Liver (tissue), 9 donors: ENCODE measurements around the gene KLF15. TPM values are rescaled to one million over a fixed set of nuclear protein-coding genes. Genes with fewer than 3 reads are reported as not detected.

Source experiments
- DNase-seq: peaks from one replicate; pipeline ENCODE4 v3.0.0-alpha.2; 2017; ENCODE audit warnings: low spot score
- H3K27ac ChIP-seq, 2 donors: one replicate each; pipeline ENCODE4 v1.7.0; 2013; ENCODE audit warnings: inconsistent platforms in 2 of 2, low read length in 2 of 2, control low read depth in 1 of 2, low read depth in 1 of 2, mild to moderate bottlenecking in 1 of 2
- H3K27me3 ChIP-seq, 4 donors: one replicate each; pipeline versions ENCODE4 v1.6.1 to v1.7.0; 2013; ENCODE audit warnings: low read length in 3 of 4, inconsistent platforms in 1 of 4, mild to moderate bottlenecking in 1 of 4, moderate library complexity in 1 of 4; ENCODE audit not compliant: control insufficient read depth in 4 of 4, insufficient read depth in 4 of 4
- H3K36me3 ChIP-seq, 4 donors: one replicate each; pipeline versions ENCODE4 v1.6.1 to v1.7.0; 2013; ENCODE audit warnings: low read length in 3 of 4, mild to moderate bottlenecking in 3 of 4, low read depth in 1 of 4, moderate library complexity in 1 of 4; ENCODE audit not compliant: control insufficient read depth in 4 of 4, insufficient read depth in 3 of 4
- H3K4me1 ChIP-seq, 4 donors: one replicate each; pipeline versions ENCODE4 v1.6.1 to v1.7.0; 2013; ENCODE audit warnings: low read length in 3 of 4, mild to moderate bottlenecking in 3 of 4, moderate library complexity in 1 of 4; ENCODE audit not compliant: control insufficient read depth in 4 of 4, insufficient read depth in 4 of 4
- H3K4me3 ChIP-seq, 3 donors: one replicate each; pipeline versions ENCODE4 v1.6.1 to v1.7.0; 2013; ENCODE audit warnings: low read length in 3 of 3, control low read depth in 1 of 3, low read depth in 1 of 3, mild to moderate bottlenecking in 1 of 3
- H3K9ac ChIP-seq, 2 donors: one replicate each; pipeline ENCODE4 v1.7.0; 2013; ENCODE audit warnings: low read length in 2 of 2, mild to moderate bottlenecking in 2 of 2, moderate library complexity in 2 of 2, control low read depth in 1 of 2, low read depth in 1 of 2
- H3K9me3 ChIP-seq, 4 donors: one replicate each; pipeline versions ENCODE4 v1.6.1 to v1.7.0; 2013; ENCODE audit warnings: low read length in 3 of 4; ENCODE audit not compliant: control insufficient read depth in 4 of 4
- EGR1 ChIP-seq, 2 donors: IDR thresholded peaks; 2 replicates each; pipeline ENCODE4 v1.6.1; 2016 to 2018; ENCODE audit warnings: antibody characterized with exemption in 2 of 2, low read depth in 2 of 2
- FOXA1 ChIP-seq: IDR thresholded peaks from 2 replicates; pipeline ENCODE4 v1.6.1; 2016; ENCODE audit warnings: antibody characterized with exemption
- FOXA2 ChIP-seq: IDR thresholded peaks from 2 replicates; pipeline ENCODE4 v1.6.1; 2016; ENCODE audit warnings: antibody characterized with exemption
- GABPA ChIP-seq, 2 donors: IDR thresholded peaks in 1 of 2; conservative IDR thresholded peaks in 1 of 2; 2 replicates each; pipeline ENCODE4 v1.6.1; 2016; ENCODE audit warnings: antibody characterized with exemption in 2 of 2, mild to moderate bottlenecking in 1 of 2, moderate library complexity in 1 of 2
- HNF4A ChIP-seq, 2 donors: conservative IDR thresholded peaks; 2 replicates each; pipeline ENCODE4 v1.6.1; 2016; ENCODE audit warnings: antibody characterized with exemption in 2 of 2, mild to moderate bottlenecking in 2 of 2
- HNF4G ChIP-seq: IDR thresholded peaks from 2 replicates; pipeline ENCODE4 v1.6.1; 2016; ENCODE audit warnings: antibody characterized with exemption
- JUND ChIP-seq, 2 donors: IDR thresholded peaks; 2 replicates each; pipeline ENCODE4 v1.6.1; 2016; ENCODE audit warnings: antibody characterized with exemption in 2 of 2
- NR2F2 ChIP-seq: IDR thresholded peaks from 2 replicates; pipeline ENCODE4 v1.6.1; 2016; ENCODE audit warnings: antibody characterized with exemption
- RAD21 ChIP-seq, 2 donors: IDR thresholded peaks; 2 replicates each; pipeline ENCODE4 v1.6.1; 2016; ENCODE audit warnings: antibody characterized with exemption in 2 of 2, mild to moderate bottlenecking in 2 of 2
- RXRA ChIP-seq, 2 donors: IDR thresholded peaks; 2 replicates each; pipeline ENCODE4 v1.6.1; 2017 to 2018; ENCODE audit warnings: antibody characterized with exemption in 2 of 2, mild to moderate bottlenecking in 1 of 2
- SP1 ChIP-seq: IDR thresholded peaks from 2 replicates; pipeline ENCODE4 v1.6.1; 2018; ENCODE audit warnings: antibody characterized with exemption, mild to moderate bottlenecking
- TAF1 ChIP-seq: conservative IDR thresholded peaks from 2 replicates; pipeline ENCODE4 v1.6.1; 2016; ENCODE audit warnings: antibody characterized with exemption, mild to moderate bottlenecking
- YY1 ChIP-seq: IDR thresholded peaks from 2 replicates; pipeline ENCODE4 v1.6.1; 2016; ENCODE audit warnings: antibody characterized with exemption, mild to moderate bottlenecking
- WGBS: extraction: QIAGEN DNeasy Blood & Tissue Kit; methylation state at CpG from one replicate; pipeline ENCODE4 v1.1.7; 2013; 5-methylcytosine and 5-hydroxymethylcytosine counted together
- polyA plus RNA-seq, 2 donors: library from polyadenylated mRNA; stranded (reverse) in 1 of 2; unstranded in 1 of 2; fragments of 200-250 nt in 1 of 2; fragments of >200 nt in 1 of 2; fragmentation: Nextera tagmentation in 1 of 2; extraction: Ambion mirVana in 1 of 2; gene quantifications; one replicate each; pipeline versions ENCODE4 v1.2.1 to v1.2.3, GENCODE V29; 2013 to 2015
- total RNA-seq, 2 donors: library from RNA; depleted of rRNA; stranded (reverse); fragments of >200 nt; gene quantifications; one replicate each; pipeline ENCODE4 v1.2.3, GENCODE V29; 2014
- TF ChIP-seq, protein P1 (sequence below): IDR thresholded peaks from 2 replicates; pipeline ENCODE4 v1.6.1; 2016; ENCODE audit warnings: antibody characterized with exemption
- TF ChIP-seq, protein P2 (sequence below): fragments of 150-350 bp; IDR thresholded peaks from 2 replicates; pipeline ENCODE4 v1.5.1; 2017; ENCODE audit warnings: improper control_type of control experiment, low read depth, low read length; ENCODE audit not compliant: missing input control
- TF ChIP-seq, protein P3 (sequence below): IDR thresholded peaks from 2 replicates; pipeline ENCODE4 v1.6.1; 2016; ENCODE audit warnings: antibody characterized with exemption
- TF ChIP-seq, protein P4 (sequence below): IDR thresholded peaks from 2 replicates; pipeline ENCODE4 v1.6.1; 2016; ENCODE audit warnings: antibody characterized with exemption, mild to moderate bottlenecking
- TF ChIP-seq, protein P5 (sequence below): IDR thresholded peaks from 2 replicates; pipeline ENCODE4 v1.6.1; 2016; ENCODE audit warnings: antibody characterized with exemption
- donor health status: healthy.
- donor health status: healthy.
- donor health status: healthy.
- donor health status: healthy.
- donor health status: healthy.

The KLF15 gene
- total and polyA plus RNA-seq, 4 donors, result 21.4 to 103 (median 49.3) TPM

DNA sequence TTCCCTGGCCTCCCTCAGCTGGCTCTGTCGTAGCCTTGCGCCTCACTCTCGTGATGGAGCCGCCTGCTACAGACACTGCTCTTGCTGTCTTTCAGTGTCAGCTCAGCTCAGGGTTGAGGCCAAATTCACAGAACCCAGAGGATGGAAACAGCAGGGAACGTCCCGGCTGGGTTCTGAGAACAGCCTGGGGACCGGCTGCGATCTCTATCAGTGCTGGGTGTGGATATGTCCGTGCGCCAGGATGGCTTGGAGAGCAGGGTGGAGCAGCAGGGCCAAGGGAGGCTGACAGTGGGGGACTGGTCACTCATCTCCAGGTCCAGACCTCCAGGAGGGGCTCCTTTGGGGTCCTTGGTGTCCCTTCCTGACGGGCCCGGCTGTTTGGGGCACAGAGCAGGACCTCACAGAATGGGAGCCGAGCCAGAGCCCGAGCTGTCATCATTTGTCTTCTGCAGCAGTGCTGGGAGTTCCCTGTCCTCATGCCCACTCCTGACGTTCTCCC, 18.4 kb downstream of the KLF15 start:
- Histone ChIP-seq H3K9ac (no peak overlapping the region), H3K9me3 (no peaks in the 10 kb centered on the region), H3K27ac (peak overlapping the region in 1 of 2 donors; percentile 18), H3K27me3 (no peaks in the 10 kb centered on the region), H3K4me3 (no peak overlapping the region), H3K4me1 (peaks cover 18 to 38% (median 27%) of the 10 kb centered on the region in 4 donors), H3K36me3 (peaks cover 0 to 6% (median under 1%) of the 10 kb centered on the region in 4 donors)
- 65% methylated on average over 15 of the region's 15 CpGs for WGBS
- DNase-seq, result peak; percentile 29
- TF ChIP-seq, protein P1, sequence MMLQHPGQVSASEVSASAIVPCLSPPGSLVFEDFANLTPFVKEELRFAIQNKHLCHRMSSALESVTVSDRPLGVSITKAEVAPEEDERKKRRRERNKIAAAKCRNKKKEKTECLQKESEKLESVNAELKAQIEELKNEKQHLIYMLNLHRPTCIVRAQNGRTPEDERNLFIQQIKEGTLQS, result no peak
- TF ChIP-seq, protein P2, sequence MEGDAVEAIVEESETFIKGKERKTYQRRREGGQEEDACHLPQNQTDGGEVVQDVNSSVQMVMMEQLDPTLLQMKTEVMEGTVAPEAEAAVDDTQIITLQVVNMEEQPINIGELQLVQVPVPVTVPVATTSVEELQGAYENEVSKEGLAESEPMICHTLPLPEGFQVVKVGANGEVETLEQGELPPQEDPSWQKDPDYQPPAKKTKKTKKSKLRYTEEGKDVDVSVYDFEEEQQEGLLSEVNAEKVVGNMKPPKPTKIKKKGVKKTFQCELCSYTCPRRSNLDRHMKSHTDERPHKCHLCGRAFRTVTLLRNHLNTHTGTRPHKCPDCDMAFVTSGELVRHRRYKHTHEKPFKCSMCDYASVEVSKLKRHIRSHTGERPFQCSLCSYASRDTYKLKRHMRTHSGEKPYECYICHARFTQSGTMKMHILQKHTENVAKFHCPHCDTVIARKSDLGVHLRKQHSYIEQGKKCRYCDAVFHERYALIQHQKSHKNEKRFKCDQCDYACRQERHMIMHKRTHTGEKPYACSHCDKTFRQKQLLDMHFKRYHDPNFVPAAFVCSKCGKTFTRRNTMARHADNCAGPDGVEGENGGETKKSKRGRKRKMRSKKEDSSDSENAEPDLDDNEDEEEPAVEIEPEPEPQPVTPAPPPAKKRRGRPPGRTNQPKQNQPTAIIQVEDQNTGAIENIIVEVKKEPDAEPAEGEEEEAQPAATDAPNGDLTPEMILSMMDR, result no peak
- TF ChIP-seq TAF1, result no peak
- TF ChIP-seq, protein P3, sequence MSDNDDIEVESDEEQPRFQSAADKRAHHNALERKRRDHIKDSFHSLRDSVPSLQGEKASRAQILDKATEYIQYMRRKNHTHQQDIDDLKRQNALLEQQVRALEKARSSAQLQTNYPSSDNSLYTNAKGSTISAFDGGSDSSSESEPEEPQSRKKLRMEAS, result no peak
- TF ChIP-seq, protein P4, sequence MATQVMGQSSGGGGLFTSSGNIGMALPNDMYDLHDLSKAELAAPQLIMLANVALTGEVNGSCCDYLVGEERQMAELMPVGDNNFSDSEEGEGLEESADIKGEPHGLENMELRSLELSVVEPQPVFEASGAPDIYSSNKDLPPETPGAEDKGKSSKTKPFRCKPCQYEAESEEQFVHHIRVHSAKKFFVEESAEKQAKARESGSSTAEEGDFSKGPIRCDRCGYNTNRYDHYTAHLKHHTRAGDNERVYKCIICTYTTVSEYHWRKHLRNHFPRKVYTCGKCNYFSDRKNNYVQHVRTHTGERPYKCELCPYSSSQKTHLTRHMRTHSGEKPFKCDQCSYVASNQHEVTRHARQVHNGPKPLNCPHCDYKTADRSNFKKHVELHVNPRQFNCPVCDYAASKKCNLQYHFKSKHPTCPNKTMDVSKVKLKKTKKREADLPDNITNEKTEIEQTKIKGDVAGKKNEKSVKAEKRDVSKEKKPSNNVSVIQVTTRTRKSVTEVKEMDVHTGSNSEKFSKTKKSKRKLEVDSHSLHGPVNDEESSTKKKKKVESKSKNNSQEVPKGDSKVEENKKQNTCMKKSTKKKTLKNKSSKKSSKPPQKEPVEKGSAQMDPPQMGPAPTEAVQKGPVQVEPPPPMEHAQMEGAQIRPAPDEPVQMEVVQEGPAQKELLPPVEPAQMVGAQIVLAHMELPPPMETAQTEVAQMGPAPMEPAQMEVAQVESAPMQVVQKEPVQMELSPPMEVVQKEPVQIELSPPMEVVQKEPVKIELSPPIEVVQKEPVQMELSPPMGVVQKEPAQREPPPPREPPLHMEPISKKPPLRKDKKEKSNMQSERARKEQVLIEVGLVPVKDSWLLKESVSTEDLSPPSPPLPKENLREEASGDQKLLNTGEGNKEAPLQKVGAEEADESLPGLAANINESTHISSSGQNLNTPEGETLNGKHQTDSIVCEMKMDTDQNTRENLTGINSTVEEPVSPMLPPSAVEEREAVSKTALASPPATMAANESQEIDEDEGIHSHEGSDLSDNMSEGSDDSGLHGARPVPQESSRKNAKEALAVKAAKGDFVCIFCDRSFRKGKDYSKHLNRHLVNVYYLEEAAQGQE, result no peak
- TF ChIP-seq JUND (IDR thresholded peaks at IDR 0.05), result no peak
- TF ChIP-seq, protein P5, sequence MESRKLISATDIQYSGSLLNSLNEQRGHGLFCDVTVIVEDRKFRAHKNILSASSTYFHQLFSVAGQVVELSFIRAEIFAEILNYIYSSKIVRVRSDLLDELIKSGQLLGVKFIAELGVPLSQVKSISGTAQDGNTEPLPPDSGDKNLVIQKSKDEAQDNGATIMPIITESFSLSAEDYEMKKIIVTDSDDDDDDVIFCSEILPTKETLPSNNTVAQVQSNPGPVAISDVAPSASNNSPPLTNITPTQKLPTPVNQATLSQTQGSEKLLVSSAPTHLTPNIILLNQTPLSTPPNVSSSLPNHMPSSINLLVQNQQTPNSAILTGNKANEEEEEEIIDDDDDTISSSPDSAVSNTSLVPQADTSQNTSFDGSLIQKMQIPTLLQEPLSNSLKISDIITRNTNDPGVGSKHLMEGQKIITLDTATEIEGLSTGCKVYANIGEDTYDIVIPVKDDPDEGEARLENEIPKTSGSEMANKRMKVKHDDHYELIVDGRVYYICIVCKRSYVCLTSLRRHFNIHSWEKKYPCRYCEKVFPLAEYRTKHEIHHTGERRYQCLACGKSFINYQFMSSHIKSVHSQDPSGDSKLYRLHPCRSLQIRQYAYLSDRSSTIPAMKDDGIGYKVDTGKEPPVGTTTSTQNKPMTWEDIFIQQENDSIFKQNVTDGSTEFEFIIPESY, result no peak
- no peak for TF ChIP-seq GABPA (IDR thresholded peaks at IDR 0.05 in 1 of 2, conservative IDR thresholded peaks at IDR 0.05 in 1 of 2)
- no peak for TF ChIP-seq RXRA (IDR thresholded peaks at IDR 0.05)
- no peak for TF ChIP-seq RAD21 (IDR thresholded peaks at IDR 0.05)
- TF ChIP-seq EGR1 (IDR thresholded peaks at IDR 0.05; ENCODE audit: low read depth in 2 of 2), result no peak
- TF ChIP-seq FOXA1, result no peak
- TF ChIP-seq SP1, result no peak
- TF ChIP-seq NR2F2, result no peak
- no peak for TF ChIP-seq YY1
- no peak for TF ChIP-seq HNF4A (conservative IDR thresholded peaks at IDR 0.05)
- TF ChIP-seq HNF4G, result no peak
- TF ChIP-seq FOXA2, result no peak
